ENCODE measurements around the gene PPP1R17. TPM values are rescaled to one million over a fixed set of nuclear protein-coding genes. Genes with fewer than 3 reads are reported as not detected.

The PPP1R17 gene
- total RNA-seq, 4 donors from 2014 or later = not detected

- no peaks in the 10 kb centered on the region for H3K4me1 ChIP-seq
- no peaks in the 10 kb centered on the region for H3K36me3 ChIP-seq
- H3K27ac ChIP-seq = no peak overlapping the region
- H3K4me3 ChIP-seq = no peak overlapping the region
- WGBS = 83% methylated on average over 1 of the region's 1 CpG
- no peaks in the 10 kb centered on the region for H3K27me3 ChIP-seq
- no peaks in the 10 kb centered on the region for H3K9me3 ChIP-seq
- TF ChIP-seq EP300 (IDR thresholded peaks at IDR 0.05) (no peak), CTCF (IDR thresholded peaks at IDR 0.05) (no peak), POLR2A (IDR thresholded peaks at IDR 0.05) (no peak), POLR2AphosphoS5 (IDR thresholded peaks at IDR 0.05) (no peak)
- DNase-seq (ENCODE audit: low spot score in 2 of 2) = no peak
These were observed 61.1 kb downstream of the PPP1R17 start for GRCh38 chr7:31748084-31748483.

- WGBS = 74% methylated on average over 4 of the region's 4 CpGs
- Histone ChIP-seq H3K9me3 (no peaks in the 10 kb centered on the region), H3K36me3 (no peaks in the 10 kb centered on the region), H3K27me3 (no peaks in the 10 kb centered on the region), H3K4me1 (no peaks in the 10 kb centered on the region), H3K27ac (no peak overlapping the region), H3K4me3 (no peak overlapping the region)
- TF ChIP-seq EP300 (IDR thresholded peaks at IDR 0.05) (no peak), POLR2A (IDR thresholded peaks at IDR 0.05) (no peak), CTCF (IDR thresholded peaks at IDR 0.05) (no peak), POLR2AphosphoS5 (IDR thresholded peaks at IDR 0.05) (no peak)
- DNase-seq (ENCODE audit: low spot score in 2 of 2) = no peak
These were observed 64.7 kb downstream of the PPP1R17 start for GRCh38 chr7:31751726-31752125.

Other genes starting within 250 kb of the PPP1R17 start
- 10 to 100 TPM in 2 of 4 donors, 1 to 10 TPM in 2; 4.4 to 27.7 (median 7.9) TPM for gene ITPRID1, start 173.1 kb upstream of the PPP1R17 start, total RNA-seq